ENCODE measurements around the gene VPS51. TPM values are rescaled to one million over a fixed set of nuclear protein-coding genes. Genes with fewer than 3 reads are reported as not detected.

VPS51 gene
- total and polyA plus RNA-seq, 9 of the 15 experiments (the other 6 are each of a cell fraction or from before 2014, with no cell fraction given), result 1.8 to 143 (median 46.8) TPM

- no peak for TF ChIP-seq ZBTB5 (IDR thresholded peaks at IDR 0.05)
- peak; percentile 68; the same call in 1 of the 2 replicates for TF ChIP-seq ZBTB7A (IDR thresholded peaks at IDR 0.05; ENCODE audit: borderline replicate concordance, control insufficient read depth, low read depth, low read length)
- TF ChIP-seq MLLT1 (IDR thresholded peaks at IDR 0.05), result no peak; a peak in 1 of 4 replicates
- no peak for TF ChIP-seq RBM17 (IDR thresholded peaks at IDR 0.05; ENCODE audit: borderline replicate concordance, low read depth, low read length)
- no peak for TF ChIP-seq EZH2 (IDR thresholded peaks at IDR 0.05; ENCODE audit: borderline replicate concordance, low read depth, low read length)
- TF ChIP-seq HOXB6 (CRISPR knock-in tag; IDR thresholded peaks at IDR 0.05; ENCODE audit: borderline replicate concordance), result no peak
- no peak for TF ChIP-seq ZNF668 (CRISPR knock-in tag; IDR thresholded peaks at IDR 0.05)
- TF ChIP-seq ZNF395 (CRISPR knock-in tag; IDR thresholded peaks at IDR 0.05), result peak; percentile 48; the same call in 1 of the 2 replicates
- no peak for TF ChIP-seq ZNF436 (CRISPR knock-in tag; IDR thresholded peaks at IDR 0.05)
- no peak for TF ChIP-seq CTCFL (IDR thresholded peaks at IDR 0.05; ENCODE audit: borderline replicate concordance, insufficient read depth, low read depth, low read length, poor library complexity, severe bottlenecking)
- no peak for TF ChIP-seq NFYB (IDR thresholded peaks at IDR 0.05; ENCODE audit: extremely low read depth, insufficient read length)
- TF ChIP-seq BRD9 (IDR thresholded peaks at IDR 0.05; ENCODE audit: low read depth, partially characterized antibody), result no peak
Measured at GRCh38 chr11:65095974-65096806, at the start of gene VPS51 (continued).

All from K562 (cell line).